Measurements from ENCODE around the gene TESK1.

GRCh38 chr9:35646153-35646532, 41.1 kb downstream of the TESK1 start:
- TF ChIP-seq CTCF (IDR thresholded peaks at IDR 0.05) (no peak), EZH2 (IDR thresholded peaks at IDR 0.05; ENCODE audit: borderline replicate concordance, insufficient read depth, low read depth, low read length, poor library complexity, severe bottlenecking) (no peak)

Data from B cell (primary cell).